Bone marrow (tissue), 2 donors: ENCODE results near the gene XPA.
"Not testable (repeated sequence)": the region's sequence is repeated elsewhere in the genome, so short reads cannot be mapped to it uniquely, and the experiment has no call there.

Source experiments
- DNase-seq, 2 donors: peaks; one replicate each; lab custom pipeline; 2025; lab: John Stamatoyannopoulos, UW

XPA gene

GRCh38 chr9:97696803-97697601 lies at the start of gene XPA:
XPA (minus strand) TSS chr9:97697340; CDS start chr9:97697292, 48 bp downstream.
- peak; percentile 77 to 88 for DNase-seq

GRCh38 chr9:97744710-97745708 lies 47.9 kb upstream of the XPA start:
- DNase-seq, result no peak

- not testable (repeated sequence) for DNase-seq
Measured at GRCh38 chr9:97744025-97744424, 46.9 kb upstream of the XPA start.

- no peak for DNase-seq
Measured at GRCh38 chr9:97742545-97742944, 45.4 kb upstream of the XPA start.

- no peak for DNase-seq
Measured at GRCh38 chr9:97741947-97742346, 44.8 kb upstream of the XPA start.

GRCh38 chr9:97740848-97741821 lies 44.0 kb upstream of the XPA start:
- DNase-seq, result no peak

GRCh38 chr9:97737429-97737828 lies 40.3 kb upstream of the XPA start:
- no peak for DNase-seq

GRCh38 chr9:97735070-97735600 lies 38.0 kb upstream of the XPA start:
- no peak for DNase-seq

GRCh38 chr9:97726716-97727115 lies 29.6 kb upstream of the XPA start:
- DNase-seq, result no peak

GRCh38 chr9:97723819-97724218 lies 26.7 kb upstream of the XPA start:
- DNase-seq, result no peak

GRCh38 chr9:97722331-97722730 lies 25.2 kb upstream of the XPA start:
- no peak for DNase-seq

GRCh38 chr9:97721396-97721795 lies 24.3 kb upstream of the XPA start:
- DNase-seq, result no peak

GRCh38 chr9:97717866-97718265 lies 20.7 kb upstream of the XPA start:
- DNase-seq, result no peak

- DNase-seq, result no peak
Measured at GRCh38 chr9:97714435-97714834, 17.3 kb upstream of the XPA start.

- DNase-seq, result no peak
Measured at GRCh38 chr9:97711223-97711626, 14.1 kb upstream of the XPA start.

GRCh38 chr9:97710356-97711222 lies 13.4 kb upstream of the XPA start:
- peak in 1 of 2 donors; percentile 11 for DNase-seq

GRCh38 chr9:97706246-97706645 lies 9.1 kb upstream of the XPA start:
- no peak for DNase-seq

GRCh38 chr9:97705354-97705950 lies 8.3 kb upstream of the XPA start:
- DNase-seq, result no peak

GRCh38 chr9:97704851-97705250 lies 7.7 kb upstream of the XPA start:
- no peak for DNase-seq

GRCh38 chr9:97704345-97704677 lies 7.2 kb upstream of the XPA start:
- DNase-seq, result no peak
